ENCODE measurements around the gene CHKA.

CHKA gene

DNA sequence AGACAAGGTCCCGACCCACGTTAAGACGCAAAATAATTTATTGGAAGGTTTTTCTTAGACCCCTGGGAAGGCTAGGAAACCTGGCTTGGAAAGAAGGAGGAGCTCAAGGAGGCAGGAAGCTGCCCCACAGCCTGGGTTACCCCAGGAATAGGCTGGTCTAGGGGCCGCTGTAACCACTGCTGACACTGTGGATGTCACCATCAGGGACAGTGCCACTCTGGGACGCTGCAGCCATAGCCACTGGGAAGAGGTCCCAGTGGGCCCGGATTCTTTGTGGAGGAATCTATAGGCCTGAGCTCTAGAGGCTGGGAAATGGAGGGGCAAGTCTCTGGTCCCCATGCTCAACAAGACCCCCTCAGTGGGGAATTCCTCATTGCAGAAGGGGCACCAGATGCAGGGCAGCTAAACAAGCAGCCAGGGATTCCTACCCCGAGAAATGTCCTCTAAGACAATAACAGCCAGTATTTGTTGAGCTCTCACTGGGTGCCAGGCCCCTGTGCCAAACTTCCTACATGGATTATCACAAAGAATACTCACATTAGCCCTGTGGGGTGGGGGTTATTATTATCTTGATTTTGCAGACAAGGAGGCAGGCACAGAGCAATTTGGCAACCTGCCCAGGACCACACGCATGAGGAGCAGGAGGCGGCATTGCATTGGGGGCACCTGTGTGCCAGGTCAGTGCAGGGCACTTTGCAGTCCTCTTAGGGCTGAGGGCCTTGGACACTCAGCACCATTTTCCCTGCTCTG, 19.5 kb upstream of the CHKA start:
- TF ChIP-seq, protein P1, sequence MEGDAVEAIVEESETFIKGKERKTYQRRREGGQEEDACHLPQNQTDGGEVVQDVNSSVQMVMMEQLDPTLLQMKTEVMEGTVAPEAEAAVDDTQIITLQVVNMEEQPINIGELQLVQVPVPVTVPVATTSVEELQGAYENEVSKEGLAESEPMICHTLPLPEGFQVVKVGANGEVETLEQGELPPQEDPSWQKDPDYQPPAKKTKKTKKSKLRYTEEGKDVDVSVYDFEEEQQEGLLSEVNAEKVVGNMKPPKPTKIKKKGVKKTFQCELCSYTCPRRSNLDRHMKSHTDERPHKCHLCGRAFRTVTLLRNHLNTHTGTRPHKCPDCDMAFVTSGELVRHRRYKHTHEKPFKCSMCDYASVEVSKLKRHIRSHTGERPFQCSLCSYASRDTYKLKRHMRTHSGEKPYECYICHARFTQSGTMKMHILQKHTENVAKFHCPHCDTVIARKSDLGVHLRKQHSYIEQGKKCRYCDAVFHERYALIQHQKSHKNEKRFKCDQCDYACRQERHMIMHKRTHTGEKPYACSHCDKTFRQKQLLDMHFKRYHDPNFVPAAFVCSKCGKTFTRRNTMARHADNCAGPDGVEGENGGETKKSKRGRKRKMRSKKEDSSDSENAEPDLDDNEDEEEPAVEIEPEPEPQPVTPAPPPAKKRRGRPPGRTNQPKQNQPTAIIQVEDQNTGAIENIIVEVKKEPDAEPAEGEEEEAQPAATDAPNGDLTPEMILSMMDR (IDR thresholded peaks at IDR 0.05; ENCODE audit: borderline replicate concordance, control extremely low read depth, extremely low read depth, insufficient read depth, missing control alignments), result no peak
- in situ Hi-C loops (cut with MboI; ENCODE audit: low sequenced_read_pairs, unreplicated experiment), result no loop called here
- DNase-seq (ENCODE audit: low spot score), result no peak

DNA sequence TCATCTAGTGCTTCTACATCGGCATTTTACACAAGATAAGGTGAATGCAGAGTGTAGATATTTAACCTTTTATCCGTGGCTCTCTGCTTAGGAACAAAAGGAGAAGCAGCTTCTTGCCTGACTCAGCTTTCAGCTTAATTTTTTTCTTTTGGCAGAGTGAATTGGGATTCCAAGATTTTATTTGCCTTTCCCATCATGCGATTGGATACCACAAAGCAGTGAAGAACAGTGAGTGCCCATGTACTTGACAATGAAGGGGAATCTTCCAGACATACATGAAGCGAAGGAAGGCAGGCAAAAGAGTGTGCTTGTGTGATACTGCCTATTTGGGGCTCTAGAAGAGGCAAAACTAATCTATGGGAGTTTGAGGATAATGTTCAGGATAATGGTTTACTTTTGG, 17.0 kb upstream of the CHKA start:
- in situ Hi-C loops (cut with MboI; ENCODE audit: low sequenced_read_pairs, unreplicated experiment), result no loop called here
- no peak for DNase-seq (ENCODE audit: low spot score)
- TF ChIP-seq, protein P1 (IDR thresholded peaks at IDR 0.05; ENCODE audit: borderline replicate concordance, control extremely low read depth, extremely low read depth, insufficient read depth, missing control alignments), result no peak

DNA sequence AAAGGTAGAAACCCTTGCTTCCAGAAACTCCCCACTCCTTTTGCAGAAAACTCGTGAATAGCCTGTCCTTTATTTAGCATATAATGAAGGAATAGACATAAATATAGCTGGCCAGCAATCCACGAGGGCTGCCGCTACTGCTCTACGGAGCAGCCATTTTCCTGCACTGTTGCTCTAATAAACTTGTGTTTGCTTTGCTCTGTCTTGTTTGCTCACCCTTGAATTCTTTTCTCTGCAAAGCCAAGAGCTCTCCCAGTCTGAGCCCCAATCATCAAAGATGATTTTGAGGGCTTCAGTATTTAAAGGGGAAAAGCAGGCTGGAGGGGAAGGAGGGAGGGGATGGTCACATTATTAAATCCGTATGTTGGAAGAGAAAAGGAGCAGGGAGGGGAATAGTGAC, 16.6 kb upstream of the CHKA start:
- TF ChIP-seq, protein P1 (IDR thresholded peaks at IDR 0.05; ENCODE audit: borderline replicate concordance, control extremely low read depth, extremely low read depth, insufficient read depth, missing control alignments), result no peak
- in situ Hi-C loops (cut with MboI; ENCODE audit: low sequenced_read_pairs, unreplicated experiment), result no loop called here
- DNase-seq (ENCODE audit: low spot score), result no peak

DNA sequence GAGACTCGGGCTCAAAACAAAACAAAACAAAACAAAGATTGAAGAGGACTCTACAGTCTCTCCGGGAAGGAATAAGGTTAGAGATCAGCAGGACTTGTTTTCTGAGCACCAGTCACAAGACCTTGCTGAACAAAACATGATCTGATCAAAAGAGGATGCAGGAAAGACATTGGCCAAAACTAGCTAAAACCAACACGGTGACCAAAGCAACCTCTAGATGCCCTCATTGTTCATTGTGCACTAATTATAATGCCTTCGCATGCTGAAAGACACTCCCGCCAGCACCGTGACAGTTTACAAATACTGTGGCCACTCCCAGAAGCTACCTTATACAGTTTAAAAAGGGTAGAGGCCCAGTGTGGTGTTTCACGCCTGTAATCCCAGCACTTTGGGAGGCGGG, 15.7 kb upstream of the CHKA start:
- no peak for DNase-seq (ENCODE audit: low spot score)
- in situ Hi-C loops (cut with MboI; ENCODE audit: low sequenced_read_pairs, unreplicated experiment), result no loop called here
- TF ChIP-seq, protein P1 (IDR thresholded peaks at IDR 0.05; ENCODE audit: borderline replicate concordance, control extremely low read depth, extremely low read depth, insufficient read depth, missing control alignments), result no peak

DNA sequence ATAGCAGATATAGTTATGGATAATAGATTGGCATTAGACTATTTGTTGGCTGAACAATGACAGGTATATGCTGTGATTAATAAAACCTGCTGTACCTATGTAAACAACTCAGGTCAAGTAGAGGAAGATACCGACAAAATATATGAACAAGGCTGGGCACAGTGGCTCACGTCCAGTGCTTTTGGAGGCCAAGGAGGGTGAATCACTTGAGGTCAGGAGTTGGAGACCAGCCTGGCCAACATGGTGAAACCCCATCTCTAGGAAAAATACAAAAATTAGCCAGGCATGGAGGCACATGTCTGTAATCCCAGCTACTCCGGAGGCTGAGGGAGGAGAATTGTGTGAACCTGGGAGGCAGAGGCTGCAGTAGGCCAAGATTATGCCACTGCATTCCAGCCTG, 14.0 kb upstream of the CHKA start:
- no peak for DNase-seq (ENCODE audit: low spot score)
- TF ChIP-seq, protein P1 (IDR thresholded peaks at IDR 0.05; ENCODE audit: borderline replicate concordance, control extremely low read depth, extremely low read depth, insufficient read depth, missing control alignments), result no peak

DNA sequence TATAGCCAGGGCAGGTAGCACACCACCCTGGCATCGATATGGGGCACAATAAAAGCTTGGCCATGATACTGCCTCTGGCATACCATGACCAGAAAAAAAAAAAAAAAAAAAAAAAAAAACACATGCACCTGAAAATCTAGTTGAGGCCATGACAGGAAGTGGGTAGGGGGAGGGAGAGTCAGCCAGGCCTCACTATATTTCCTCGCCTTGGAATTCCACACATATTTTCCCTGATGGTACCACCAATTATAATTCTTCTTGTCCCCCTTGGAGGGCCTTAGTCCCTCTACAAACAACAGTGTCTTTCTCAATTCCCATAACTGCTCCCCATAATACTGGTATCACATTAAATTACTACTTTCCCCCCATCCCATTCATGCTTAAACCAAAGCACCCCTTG, 12.6 kb upstream of the CHKA start:
- DNase-seq (ENCODE audit: low spot score), result no peak

More for the DNA sequence above, 14.0 kb upstream of the CHKA start:
- in situ Hi-C loops (cut with MboI; ENCODE audit: low sequenced_read_pairs, unreplicated experiment), result no loop called here

More for the DNA sequence above, 12.6 kb upstream of the CHKA start:
- in situ Hi-C loops (cut with MboI; ENCODE audit: low sequenced_read_pairs, unreplicated experiment), result no loop called here
- TF ChIP-seq, protein P1 (IDR thresholded peaks at IDR 0.05; ENCODE audit: borderline replicate concordance, control extremely low read depth, extremely low read depth, insufficient read depth, missing control alignments), result no peak
